ENCODE measurements around the gene FAM78B.

The FAM78B gene

DNA sequence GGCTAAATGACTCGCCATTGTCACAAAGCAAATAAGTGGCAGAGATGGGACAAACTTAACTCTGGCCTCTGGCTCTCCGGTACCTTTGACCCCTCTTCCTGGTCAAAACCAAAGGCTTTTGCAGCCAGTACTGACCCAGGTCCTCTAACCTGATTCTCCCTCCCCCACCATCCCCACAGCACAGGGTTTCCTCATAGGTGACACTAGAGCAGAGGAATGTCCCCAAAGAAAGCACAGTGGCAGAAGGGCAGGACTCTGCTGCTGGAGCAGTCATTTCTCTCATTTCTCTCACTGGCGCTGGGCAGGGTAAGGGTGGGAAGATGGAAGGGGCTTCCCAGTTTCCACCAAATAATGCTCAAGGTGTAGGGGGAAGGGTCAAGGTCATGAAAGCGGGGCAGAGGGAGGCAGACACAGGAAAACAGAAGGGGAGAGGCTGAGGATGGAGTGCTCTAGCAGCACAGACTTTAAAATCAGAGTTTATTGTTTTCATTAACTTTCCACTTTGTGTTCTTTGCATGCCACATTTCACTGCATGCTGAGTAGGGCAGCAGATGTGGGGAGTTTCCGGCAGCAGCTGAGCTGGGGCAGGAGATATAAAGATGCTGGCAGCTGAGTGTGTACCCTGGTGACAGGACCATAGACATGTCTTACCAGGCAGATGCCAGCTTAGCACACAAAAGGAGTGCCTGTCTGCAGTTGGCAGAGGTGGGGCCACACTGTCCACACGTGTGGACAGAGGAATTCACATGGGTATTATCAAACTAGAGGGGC is 80.5 kb downstream of the FAM78B start:
- Mint-ChIP-seq H3K27me3 (peaks cover 11% of the 10 kb centered on the region), H3K27ac (no peak overlapping the region), H3K9me3 (peaks cover 2% of the 10 kb centered on the region), H3K36me3 (no peaks in the 10 kb centered on the region), H3K4me1 (peaks cover 3% of the 10 kb centered on the region), H3K4me3 (no peak overlapping the region)
- DNase-seq (ENCODE audit: low spot score in 2 of 2), result no peak
- no peak for ATAC-seq (ENCODE audit: low read depth)

DNA sequence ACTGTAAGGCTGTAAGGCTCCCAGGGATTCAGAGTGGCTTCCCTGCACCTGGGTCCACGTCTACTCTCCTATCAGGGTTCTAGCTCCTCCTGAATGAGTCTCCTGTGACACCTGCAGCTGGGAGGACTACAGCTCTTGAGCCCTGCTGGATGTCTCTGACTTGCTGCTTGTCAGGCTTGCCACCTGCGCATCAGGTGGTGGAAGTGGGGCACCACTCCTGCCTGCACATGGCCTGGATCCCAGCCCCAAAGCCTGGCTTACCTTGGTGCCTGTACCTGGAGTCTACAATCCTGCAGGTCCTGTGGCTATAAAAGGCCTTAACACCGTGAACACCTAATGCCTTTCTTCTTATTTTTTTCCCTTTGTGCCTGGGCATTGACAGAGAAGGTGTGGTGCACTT is 82.2 kb downstream of the FAM78B start:
- DNase-seq (ENCODE audit: low spot score in 2 of 2), result no peak
- no peak for ATAC-seq (ENCODE audit: low read depth)
- Mint-ChIP-seq H3K4me1 (peaks cover 3% of the 10 kb centered on the region), H3K27me3 (peaks cover 11% of the 10 kb centered on the region), H3K9me3 (peaks cover 2% of the 10 kb centered on the region), H3K36me3 (no peaks in the 10 kb centered on the region), H3K4me3 (no peak overlapping the region), H3K27ac (no peak overlapping the region)

DNA sequence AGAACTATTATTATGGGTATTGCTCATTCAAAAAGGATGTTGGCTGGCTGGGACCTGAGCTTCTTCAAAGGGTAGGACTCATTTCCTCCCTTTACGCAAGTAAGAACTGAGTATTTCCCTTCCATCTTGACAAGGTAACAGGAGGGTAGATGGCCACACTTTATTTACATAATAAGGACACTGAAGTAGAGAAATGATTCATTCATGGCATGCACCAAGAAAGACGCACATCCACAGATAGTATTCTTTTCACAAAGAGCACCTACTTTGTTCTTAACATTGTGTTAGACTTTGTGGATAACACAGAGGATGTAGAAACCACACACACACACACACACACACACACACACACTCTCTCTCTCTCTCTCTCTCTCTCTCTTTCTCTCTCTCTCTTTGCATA is 82.9 kb downstream of the FAM78B start:
- Mint-ChIP-seq H3K27me3 (peaks cover 8% of the 10 kb centered on the region), H3K36me3 (no peaks in the 10 kb centered on the region), H3K9me3 (peaks cover 2% of the 10 kb centered on the region), H3K4me3 (no peak overlapping the region), H3K27ac (no peak overlapping the region), H3K4me1 (no peaks in the 10 kb centered on the region)
- ATAC-seq (ENCODE audit: low read depth), result no peak
- DNase-seq (ENCODE audit: low spot score in 2 of 2), result no peak

DNA sequence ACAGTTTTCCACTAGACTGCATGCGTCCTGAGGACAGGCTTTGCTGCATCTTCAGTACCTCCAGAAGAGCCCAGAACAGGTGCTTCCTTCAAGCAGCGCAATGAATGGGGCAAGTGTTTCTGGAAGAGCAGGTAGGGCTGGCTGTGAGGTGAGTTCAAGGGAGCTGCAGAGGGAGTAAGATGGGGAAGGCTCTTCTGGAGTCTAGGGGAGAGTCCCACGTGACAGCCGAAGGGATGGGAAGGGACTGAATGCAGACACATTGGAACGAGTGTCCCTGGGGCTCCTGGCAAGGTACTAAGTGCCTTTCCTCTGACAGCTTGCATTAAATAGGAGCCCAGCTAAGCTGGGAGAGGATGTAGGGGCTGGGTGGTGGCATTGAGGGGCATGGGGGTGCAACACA is 84.2 kb downstream of the FAM78B start:
- Mint-ChIP-seq H3K4me3 (no peak overlapping the region), H3K27ac (no peak overlapping the region), H3K27me3 (peaks cover 6% of the 10 kb centered on the region), H3K36me3 (no peaks in the 10 kb centered on the region), H3K9me3 (peaks cover 2% of the 10 kb centered on the region), H3K4me1 (no peaks in the 10 kb centered on the region)
- ATAC-seq (ENCODE audit: low read depth) (no peak), DNase-seq (ENCODE audit: low spot score in 2 of 2) (no peak)

DNA sequence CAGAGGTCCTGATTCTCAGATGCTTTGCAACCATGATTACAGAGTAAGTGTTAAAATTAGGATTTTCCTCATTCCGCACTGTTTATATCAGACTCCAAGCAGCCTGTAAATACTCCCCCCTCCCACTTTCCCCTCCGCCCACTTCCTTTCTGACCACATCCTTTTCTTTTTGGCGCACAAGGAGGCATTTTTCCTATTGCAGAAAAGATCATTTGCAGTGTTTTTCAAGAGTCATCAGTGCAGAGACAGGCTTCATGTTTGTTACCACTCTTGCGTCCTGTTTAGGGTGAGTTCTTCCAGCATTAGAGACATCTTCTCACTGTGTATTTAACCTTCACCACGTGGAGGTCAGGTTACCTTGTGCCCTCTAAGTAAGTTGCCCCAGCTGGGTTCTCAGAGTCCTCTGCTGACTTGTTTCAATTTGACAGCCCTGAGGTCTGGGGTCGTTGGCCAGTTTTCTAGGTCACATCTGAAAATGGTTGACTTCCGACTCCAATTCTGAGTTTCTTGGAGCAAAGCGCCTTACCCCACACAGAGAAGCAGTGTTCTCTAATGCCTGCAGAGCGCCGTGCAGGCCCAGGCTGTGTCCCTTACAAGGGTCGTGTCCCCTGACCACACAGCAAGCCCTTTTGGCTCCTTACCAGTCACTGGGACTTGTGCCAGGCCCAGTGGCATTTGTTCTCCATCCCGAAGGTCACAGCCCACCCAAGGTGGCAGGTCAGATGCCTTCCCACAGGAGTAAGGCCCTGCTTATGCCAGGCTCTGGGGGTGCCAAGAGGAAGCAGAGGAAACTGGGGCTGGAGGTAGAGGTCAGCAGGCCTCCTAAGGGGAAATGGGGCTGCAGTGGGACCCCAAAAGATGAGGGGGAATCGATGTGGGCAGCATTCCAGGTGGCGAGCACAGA is 85.6 kb downstream of the FAM78B start:
- H3K9me3 Mint-ChIP-seq, result peaks cover 2% of the 10 kb centered on the region
- H3K36me3 Mint-ChIP-seq, result no peaks in the 10 kb centered on the region
- no peaks in the 10 kb centered on the region for H3K4me1 Mint-ChIP-seq
- no peak for ATAC-seq (ENCODE audit: low read depth)
- DNase-seq (ENCODE audit: low spot score in 2 of 2), result no peak
- no peak overlapping the region for H3K4me3 Mint-ChIP-seq
- H3K27me3 Mint-ChIP-seq, result peaks cover 6% of the 10 kb centered on the region
- no peak overlapping the region for H3K27ac Mint-ChIP-seq

DNA sequence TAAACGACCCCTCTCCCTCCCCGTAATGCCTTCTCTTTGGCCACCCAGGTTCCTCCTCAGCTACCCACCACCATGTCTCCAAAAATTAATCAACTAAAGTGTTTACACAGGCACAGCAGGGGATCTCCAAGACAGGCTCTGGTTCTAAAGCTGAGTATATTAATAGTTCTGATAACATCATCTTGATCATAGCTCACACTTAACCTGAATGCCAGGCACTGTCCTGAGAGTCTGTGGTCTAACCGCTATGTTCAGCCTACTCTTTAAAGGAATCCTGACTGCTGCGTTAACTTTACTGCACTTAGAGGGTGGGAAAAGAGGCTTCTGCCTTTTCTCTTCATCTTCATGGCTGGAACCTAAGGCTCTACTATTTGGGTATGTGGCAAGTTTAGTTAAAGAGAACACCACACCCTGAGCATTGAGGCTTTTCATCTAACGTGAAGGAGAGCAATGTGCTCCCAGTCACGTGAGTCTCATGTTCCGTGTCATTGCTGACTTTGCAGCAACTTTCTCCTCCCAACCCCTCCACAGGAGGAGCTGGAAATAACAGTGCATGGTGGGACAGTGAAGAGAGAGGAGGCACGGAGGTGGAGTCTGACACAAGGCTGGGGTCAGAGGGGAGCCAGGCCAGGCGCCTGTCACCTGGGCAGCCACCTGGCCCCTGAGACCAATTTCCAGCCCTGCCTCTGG is 86.4 kb downstream of the FAM78B start:
- Mint-ChIP-seq H3K36me3 (no peaks in the 10 kb centered on the region), H3K27me3 (peaks cover 6% of the 10 kb centered on the region), H3K4me3 (no peak overlapping the region), H3K4me1 (no peaks in the 10 kb centered on the region), H3K9me3 (peaks cover 2% of the 10 kb centered on the region), H3K27ac (no peak overlapping the region)
- DNase-seq (ENCODE audit: low spot score in 2 of 2) (no peak), ATAC-seq (ENCODE audit: low read depth) (no peak)

DNA sequence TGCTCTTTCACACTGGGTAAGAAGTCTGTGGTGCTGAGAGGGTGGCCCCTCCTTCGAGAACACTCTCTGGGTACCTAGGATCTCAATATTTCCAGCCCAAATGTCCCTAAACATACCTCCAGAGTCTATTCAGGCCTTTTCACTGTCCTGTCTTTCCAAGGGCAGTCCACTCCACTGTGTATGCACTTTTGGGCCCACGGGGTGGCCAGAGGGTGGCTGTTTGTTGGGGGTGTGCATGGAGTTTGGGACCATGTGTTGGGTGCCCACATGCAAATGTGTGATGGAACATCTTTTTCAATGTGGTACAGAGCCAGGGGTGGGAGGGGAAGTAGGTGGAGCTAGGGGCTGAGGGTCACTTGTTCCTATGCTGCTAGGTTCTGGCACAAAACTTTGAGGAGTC is 87.5 kb downstream of the FAM78B start:
- no peak for ATAC-seq (ENCODE audit: low read depth)
- DNase-seq (ENCODE audit: low spot score in 2 of 2), result no peak
- no peaks in the 10 kb centered on the region for H3K36me3 Mint-ChIP-seq
- H3K4me1 Mint-ChIP-seq, result no peaks in the 10 kb centered on the region
- peaks cover 6% of the 10 kb centered on the region for H3K27me3 Mint-ChIP-seq
- no peak overlapping the region for H3K27ac Mint-ChIP-seq
- no peak overlapping the region for H3K4me3 Mint-ChIP-seq
- H3K9me3 Mint-ChIP-seq, result peaks cover 2% of the 10 kb centered on the region

DNA sequence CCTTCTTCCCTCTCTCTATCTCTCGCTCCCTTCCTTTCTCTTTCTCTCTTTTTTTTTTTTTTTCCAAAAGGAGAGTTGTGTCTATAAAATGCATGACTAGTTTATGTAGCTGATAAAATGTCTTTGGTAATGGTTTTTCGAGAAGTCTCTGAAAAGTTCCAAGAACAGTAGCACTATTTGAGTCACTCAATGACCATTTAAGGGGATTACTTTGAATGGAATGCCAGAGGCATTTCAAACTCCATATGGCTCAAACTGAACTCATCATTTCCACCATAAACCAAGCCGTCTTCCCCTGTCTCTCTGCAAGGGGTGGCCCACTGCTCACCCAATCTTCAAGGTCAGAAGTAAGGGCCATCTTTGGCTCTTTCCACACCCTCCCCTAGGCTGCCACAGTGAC is 93.3 kb downstream of the FAM78B start:
- Mint-ChIP-seq H3K4me1 (no peaks in the 10 kb centered on the region), H3K9me3 (no peaks in the 10 kb centered on the region), H3K27ac (no peak overlapping the region), H3K27me3 (no peaks in the 10 kb centered on the region), H3K4me3 (no peak overlapping the region), H3K36me3 (no peaks in the 10 kb centered on the region)
- DNase-seq (ENCODE audit: low spot score in 2 of 2), result no peak
- no peak for ATAC-seq (ENCODE audit: low read depth)

DNA sequence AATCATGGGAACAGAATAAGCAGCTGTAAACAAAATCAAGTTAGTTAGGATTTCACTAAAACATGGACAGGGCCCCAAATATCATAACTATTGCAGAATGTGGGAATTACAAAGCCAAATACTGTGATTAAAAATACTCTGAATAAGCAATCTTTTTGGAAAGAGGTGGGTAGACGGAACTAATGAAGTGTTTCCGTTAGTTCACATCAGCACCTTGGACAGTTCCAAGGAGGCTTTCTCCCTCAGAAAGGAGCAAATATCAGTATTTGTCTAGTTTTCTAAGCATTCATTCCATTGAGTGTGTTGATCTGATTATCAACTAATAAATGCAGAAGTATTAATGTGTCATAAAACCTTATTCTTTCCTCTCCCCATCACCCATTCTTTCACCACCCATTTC is 97.4 kb downstream of the FAM78B start:
- H3K36me3 Mint-ChIP-seq, result no peaks in the 10 kb centered on the region
- DNase-seq (ENCODE audit: low spot score in 2 of 2), result no peak
- H3K27ac Mint-ChIP-seq, result no peak overlapping the region
- no peaks in the 10 kb centered on the region for H3K27me3 Mint-ChIP-seq
- ATAC-seq (ENCODE audit: low read depth), result no peak
- H3K4me3 Mint-ChIP-seq, result no peak overlapping the region
- H3K4me1 Mint-ChIP-seq, result no peaks in the 10 kb centered on the region
- no peaks in the 10 kb centered on the region for H3K9me3 Mint-ChIP-seq

DNA sequence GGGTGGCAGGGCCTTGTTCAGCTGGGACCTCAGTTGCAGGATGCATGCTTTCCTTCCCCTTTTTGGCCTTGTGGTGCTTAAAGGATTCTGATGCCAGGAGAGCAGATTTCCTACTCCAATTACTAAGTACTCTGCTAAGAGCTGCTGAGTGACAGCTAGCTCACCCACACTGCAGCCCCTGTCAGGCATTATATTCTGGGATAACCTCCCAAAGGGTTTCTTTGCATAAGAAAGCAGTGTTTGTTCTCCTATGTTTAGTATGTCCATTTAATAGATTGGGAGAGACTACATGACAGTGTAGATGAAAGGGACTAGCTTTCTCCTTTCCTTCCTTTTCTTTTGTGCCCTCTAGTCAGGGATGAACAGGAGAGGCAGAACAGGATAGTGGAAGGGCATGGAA is 100.7 kb downstream of the FAM78B start:
- Mint-ChIP-seq H3K36me3 (no peaks in the 10 kb centered on the region), H3K27me3 (peaks cover 2% of the 10 kb centered on the region), H3K4me1 (no peaks in the 10 kb centered on the region), H3K4me3 (no peak overlapping the region), H3K27ac (no peak overlapping the region), H3K9me3 (no peaks in the 10 kb centered on the region)
- ATAC-seq (ENCODE audit: low read depth) (no peak), DNase-seq (ENCODE audit: low spot score in 2 of 2) (no peak)

DNA sequence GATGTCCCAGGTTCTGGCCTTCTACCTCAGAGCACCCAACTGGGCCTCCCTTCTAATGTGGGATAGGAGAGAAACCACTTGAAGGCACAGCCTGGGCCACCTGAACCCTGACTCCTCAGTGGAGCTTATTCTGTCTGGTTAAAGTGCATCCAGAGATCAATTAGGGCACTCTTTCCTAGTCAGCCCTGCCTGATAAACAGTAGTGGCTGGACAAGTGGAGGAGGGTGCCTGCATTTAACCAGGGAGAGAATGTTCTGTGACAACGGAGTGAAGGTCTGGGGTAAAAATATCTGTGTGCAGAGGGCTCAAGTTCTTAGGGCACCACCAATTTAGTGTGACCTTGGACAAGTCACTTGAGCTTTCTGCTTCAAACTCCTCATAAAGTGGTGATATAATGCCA is 101.8 kb downstream of the FAM78B start:
- DNase-seq (ENCODE audit: low spot score in 2 of 2) (no peak), ATAC-seq (ENCODE audit: low read depth) (no peak)
- no peaks in the 10 kb centered on the region for H3K36me3 Mint-ChIP-seq
- no peak overlapping the region for H3K27ac Mint-ChIP-seq
- H3K4me3 Mint-ChIP-seq, result no peak overlapping the region
- no peaks in the 10 kb centered on the region for H3K4me1 Mint-ChIP-seq
- no peaks in the 10 kb centered on the region for H3K9me3 Mint-ChIP-seq
- H3K27me3 Mint-ChIP-seq, result peaks cover 2% of the 10 kb centered on the region

DNA sequence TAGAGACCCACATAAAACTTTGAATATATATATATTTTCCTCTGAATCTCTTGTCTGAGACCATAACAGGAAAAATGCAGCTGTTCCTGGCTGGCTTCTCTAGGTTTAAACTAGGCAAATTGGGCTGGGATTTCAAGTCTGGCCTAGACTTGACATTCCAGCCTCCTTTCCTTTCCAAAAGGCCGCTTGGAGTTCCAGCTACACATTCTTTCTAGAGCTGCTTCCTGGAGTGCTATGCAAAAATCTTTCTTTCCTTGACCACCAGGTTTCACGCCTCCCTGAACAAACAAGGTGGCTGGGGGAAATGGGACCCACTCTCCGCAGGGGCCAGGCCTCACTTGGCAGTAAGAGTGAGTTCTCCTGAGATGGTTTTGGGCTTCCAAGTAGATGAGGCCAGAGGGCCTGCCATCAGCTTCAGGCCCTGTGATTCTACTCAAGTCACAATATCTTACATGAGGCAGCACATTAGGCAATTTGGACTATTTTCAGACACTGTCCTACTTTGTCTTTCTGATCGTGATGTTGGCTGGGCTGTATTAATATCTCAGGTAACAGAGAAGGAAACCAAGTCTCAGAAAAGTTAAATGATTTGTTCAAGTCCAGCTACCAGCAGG is 102.4 kb downstream of the FAM78B start:
- no peaks in the 10 kb centered on the region for H3K9me3 Mint-ChIP-seq
- H3K27me3 Mint-ChIP-seq, result peaks cover 2% of the 10 kb centered on the region
- no peak overlapping the region for H3K4me3 Mint-ChIP-seq
- no peaks in the 10 kb centered on the region for H3K4me1 Mint-ChIP-seq
- no peaks in the 10 kb centered on the region for H3K36me3 Mint-ChIP-seq
- DNase-seq (ENCODE audit: low spot score in 2 of 2) (no peak), ATAC-seq (ENCODE audit: low read depth) (no peak)
- H3K27ac Mint-ChIP-seq, result no peak overlapping the region

DNA sequence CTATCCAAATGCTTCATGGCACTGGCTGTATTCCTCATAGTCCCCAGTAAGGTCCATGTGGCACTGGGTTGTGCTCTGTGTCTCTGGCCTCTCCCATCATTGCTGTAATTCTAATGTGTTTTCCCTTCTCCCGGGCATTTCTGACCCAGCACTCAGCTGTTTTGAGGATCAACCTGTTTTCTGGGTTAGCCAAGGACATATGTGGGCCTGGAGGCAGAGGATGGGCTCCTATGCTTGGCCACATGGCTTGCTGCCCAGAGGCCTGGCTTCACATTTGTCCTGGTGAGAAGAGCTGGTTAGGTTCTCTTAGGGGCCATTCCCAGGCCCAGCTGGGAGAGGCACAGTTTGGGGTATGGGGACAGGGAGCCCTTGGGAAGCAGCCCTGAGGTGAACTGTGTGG is 103.1 kb downstream of the FAM78B start:
- DNase-seq (ENCODE audit: low spot score in 2 of 2), result no peak
- no peak for ATAC-seq (ENCODE audit: low read depth)
- Mint-ChIP-seq H3K4me1 (no peaks in the 10 kb centered on the region), H3K27ac (no peak overlapping the region), H3K36me3 (no peaks in the 10 kb centered on the region), H3K9me3 (no peaks in the 10 kb centered on the region), H3K27me3 (peaks cover 5% of the 10 kb centered on the region), H3K4me3 (no peak overlapping the region)
